H9 (cell line): ENCODE results near the gene SPOCK3. TPM values are rescaled to one million over a fixed set of nuclear protein-coding genes. Genes with fewer than 3 reads are reported as not detected.
A peak's percentile ranks its signal among the peaks of the same experiment; 100 is the strongest.

Source experiments
- DNase-seq: peaks from one replicate; pipeline ENCODE4 v3.0.0-alpha.2; 2017
- H2AFZ ChIP-seq: one replicate; pipeline ENCODE4 v1.6.1; 2013; ENCODE audit warnings: mild to moderate bottlenecking, low read length, control low read depth, moderate library complexity
- H2AK5ac ChIP-seq: 2 replicates; pipeline ENCODE4 v1.6.1; 2013; ENCODE audit warnings: low read length, control low read depth, mixed read lengths; ENCODE audit not compliant: insufficient read length
- H2BK120ac ChIP-seq: one replicate; pipeline ENCODE4 v1.6.1; 2013; ENCODE audit warnings: low read depth, mild to moderate bottlenecking, low read length, control low read depth, inconsistent platforms; ENCODE audit not compliant: poor library complexity, severe bottlenecking
- H2BK12ac ChIP-seq: 2 replicates; pipeline ENCODE4 v1.6.1; 2013; ENCODE audit warnings: low read length, control low read depth, mixed read lengths, low read depth; ENCODE audit not compliant: insufficient read length
- H2BK15ac ChIP-seq: 2 replicates; pipeline ENCODE4 v1.6.1; 2013; ENCODE audit warnings: low read depth, low read length, control low read depth
- H2BK20ac ChIP-seq: one replicate; pipeline ENCODE4 v1.6.1; 2013; ENCODE audit warnings: low read depth, mild to moderate bottlenecking, low read length, control low read depth, inconsistent platforms; ENCODE audit not compliant: poor library complexity, severe bottlenecking
- H2BK5ac ChIP-seq: 2 replicates; pipeline ENCODE4 v1.6.1; 2013; ENCODE audit warnings: low read length, control low read depth, mixed read lengths; ENCODE audit not compliant: insufficient read length
- H3K14ac ChIP-seq: 2 replicates; pipeline ENCODE4 v1.6.1; 2013; ENCODE audit warnings: low read length, control low read depth; ENCODE audit not compliant: insufficient read depth
- H3K18ac ChIP-seq: 2 replicates; pipeline ENCODE4 v1.6.1; 2013; ENCODE audit warnings: low read depth, mild to moderate bottlenecking, mixed read lengths, low read length, control low read depth; ENCODE audit not compliant: insufficient read length
- H3K23ac ChIP-seq: 2 replicates; pipeline ENCODE4 v1.6.1; 2013; ENCODE audit warnings: low read length, control low read depth, mixed read lengths, low read depth; ENCODE audit not compliant: insufficient read length
- H3K23me2 ChIP-seq: 2 replicates; pipeline ENCODE4 v1.6.1; 2013; ENCODE audit warnings: low read depth, mild to moderate bottlenecking, mixed read lengths, low read length, control low read depth; ENCODE audit not compliant: insufficient read length, poor library complexity, severe bottlenecking
- H3K27ac ChIP-seq: 2 replicates; pipeline ENCODE4 v1.5.1; 2013; ENCODE audit warnings: low read length, control low read depth, mixed read lengths, low read depth; ENCODE audit not compliant: insufficient read length
- H3K27me3 ChIP-seq: 2 replicates; pipeline ENCODE4 v1.6.1; 2013; ENCODE audit warnings: low read length, control low read depth, inconsistent platforms; ENCODE audit not compliant: insufficient read depth
- H3K4ac ChIP-seq: 2 replicates; pipeline ENCODE4 v1.6.1; 2013; ENCODE audit warnings: low read depth, mild to moderate bottlenecking, control low read depth, inconsistent platforms, low read length, moderate library complexity
- H3K4me1 ChIP-seq: 2 replicates; pipeline ENCODE4 v1.6.1; 2013; ENCODE audit warnings: low read length, control low read depth, inconsistent platforms; ENCODE audit not compliant: insufficient read depth
- H3K4me2 ChIP-seq: 2 replicates; pipeline ENCODE4 v1.6.1; 2013; ENCODE audit warnings: low read length, control low read depth, mixed read lengths; ENCODE audit not compliant: insufficient read length, insufficient read depth
- H3K56ac ChIP-seq: 2 replicates; pipeline ENCODE4 v1.6.1; 2013; ENCODE audit warnings: low read depth, mild to moderate bottlenecking, mixed read lengths, low read length, control low read depth; ENCODE audit not compliant: insufficient read length
- H3K79me1 ChIP-seq: 2 replicates; pipeline ENCODE4 v1.6.1; 2013; ENCODE audit warnings: low read depth, mild to moderate bottlenecking, moderate library complexity, low read length, control low read depth, inconsistent platforms; ENCODE audit not compliant: insufficient read depth, poor library complexity, severe bottlenecking
- H3K79me2 ChIP-seq: 2 replicates; pipeline ENCODE4 v1.6.1; 2013; ENCODE audit warnings: low read length, control low read depth, inconsistent platforms; ENCODE audit not compliant: insufficient read depth
- H3K9ac ChIP-seq: 2 replicates; pipeline ENCODE4 v1.6.1; 2013; ENCODE audit warnings: low read length, control low read depth, mixed read lengths; ENCODE audit not compliant: insufficient read length; ENCODE audit errors: extremely low read depth
- H3K9me3 ChIP-seq: one replicate; pipeline ENCODE4 v1.6.1; 2013; ENCODE audit warnings: low read depth, low read length, inconsistent platforms; ENCODE audit not compliant: control insufficient read depth
- H3T11ph ChIP-seq: one replicate; pipeline ENCODE4 v1.6.1; 2013; ENCODE audit warnings: mild to moderate bottlenecking, low read length, control low read depth, inconsistent platforms
- H4K20me1 ChIP-seq: one replicate; pipeline ENCODE4 v1.6.1; 2013; ENCODE audit not compliant: control insufficient read depth, insufficient read length, insufficient read depth
- H4K5ac ChIP-seq: 2 replicates; pipeline ENCODE4 v1.6.1; 2013; ENCODE audit warnings: low read depth, mild to moderate bottlenecking, mixed read lengths, low read length, control low read depth; ENCODE audit not compliant: insufficient read length
- H4K8ac ChIP-seq: replicated peaks from 2 replicates; pipeline ENCODE4 v1.6.1; 2013; ENCODE audit warnings: low read length, control low read depth, mixed read lengths, low read depth; ENCODE audit not compliant: insufficient read length
- H4K91ac ChIP-seq: 2 replicates; pipeline ENCODE4 v1.6.1; 2013; ENCODE audit warnings: low read depth, mild to moderate bottlenecking, moderate library complexity, mixed read lengths, low read length, control low read depth; ENCODE audit not compliant: insufficient read length
- H3K27ac Mint-ChIP-seq, 3 experiments: 2 replicates in 2 of 3; 3 replicates in 1 of 3; pipeline ENCODE4 v1.8.0; 2020 to 2021; ENCODE audit warnings: mixed read lengths in 3 of 3, mild to moderate bottlenecking in 1 of 3, moderate library complexity in 1 of 3
- H3K27me3 Mint-ChIP-seq: 2 replicates; pipeline ENCODE4 v1.8.0; 2021; ENCODE audit warnings: low read depth, mild to moderate bottlenecking, moderate library complexity, mixed read lengths
- H3K36me3 Mint-ChIP-seq, 3 experiments: 2 replicates in 2 of 3; 3 replicates in 1 of 3; pipeline ENCODE4 v1.8.0; 2020 to 2021; ENCODE audit warnings: low read depth in 3 of 3, mixed read lengths in 3 of 3; ENCODE audit not compliant: insufficient read depth in 1 of 3
- H3K4me1 Mint-ChIP-seq, 2 experiments: 2 replicates each; pipeline ENCODE4 v1.8.0; 2020; ENCODE audit warnings: mixed read lengths in 2 of 2
- H3K4me3 Mint-ChIP-seq, 2 experiments: 2 replicates in 1 of 2; 3 replicates in 1 of 2; pipeline ENCODE4 v1.8.0; 2020 to 2021; ENCODE audit warnings: mild to moderate bottlenecking in 2 of 2, mixed read lengths in 2 of 2, moderate library complexity in 1 of 2
- H3K9me3 Mint-ChIP-seq, 2 experiments: 2 replicates in 1 of 2; 3 replicates in 1 of 2; pipeline ENCODE4 v1.8.0; 2020; ENCODE audit warnings: mild to moderate bottlenecking in 2 of 2, mixed read lengths in 2 of 2, moderate library complexity in 1 of 2
- CTCF ChIP-seq: fragments of 200-600 bp; sonication (generic); conservative IDR thresholded peaks from 3 replicates; pipeline ENCODE4 v1.8.0; 2021; ENCODE audit warnings: antibody characterized with exemption, mild to moderate bottlenecking
- WGBS: extraction: QIAGEN DNeasy Blood & Tissue Kit; methylation state at CpG from one replicate; pipeline ENCODE4 v1.1.7; 2013; ENCODE audit warnings: missing lambda C conversion rate, low lambda C conversion rate, mixed read lengths; ENCODE audit not compliant: insufficient read length; ENCODE audit errors: extremely low coverage; 5-methylcytosine and 5-hydroxymethylcytosine counted together
- total RNA-seq: library from RNA; stranded (reverse); gene quantifications from 2 replicates; pipeline ENCODE4 v1.2.1, GENCODE V29; 2021

The SPOCK3 gene
- total RNA-seq, 1 experiment from 2014 or later = 0.28 TPM

- no peak overlapping the region for H3K9ac ChIP-seq
- no peaks in the 10 kb centered on the region for H3K4me1 ChIP-seq
- H2AK5ac ChIP-seq = no peak overlapping the region
- H2BK12ac ChIP-seq = no peak overlapping the region
- no peaks in the 10 kb centered on the region for H3K79me1 ChIP-seq
- no peaks in the 10 kb centered on the region for H3K23me2 ChIP-seq
- H4K5ac ChIP-seq = no peak overlapping the region
- no peak overlapping the region for H4K8ac ChIP-seq
- no peak for TF ChIP-seq CTCF
- H3K18ac ChIP-seq = no peak overlapping the region
- H3K23ac ChIP-seq = no peak overlapping the region
- no peaks in the 10 kb centered on the region for H3K36me3 Mint-ChIP-seq
- no peak overlapping the region for H3K56ac ChIP-seq
- H3K4me3 Mint-ChIP-seq = no peak overlapping the region
- no peak overlapping the region for H2AFZ ChIP-seq
- no peak for DNase-seq
- no peaks in the 10 kb centered on the region for H3K27me3 Mint-ChIP-seq
- H4K20me1 ChIP-seq = no peaks in the 10 kb centered on the region
- no peak overlapping the region for H3T11ph ChIP-seq
- H3K4ac ChIP-seq = no peak overlapping the region
- H3K4me1 Mint-ChIP-seq = peaks cover 3 to 7% of the 10 kb centered on the region in 2 experiments; a peak in 2 of 4 replicates
- H2BK120ac ChIP-seq = no peak overlapping the region
- H3K14ac ChIP-seq = no peak overlapping the region
- no peak overlapping the region for H2BK15ac ChIP-seq
- H3K27me3 ChIP-seq = no peaks in the 10 kb centered on the region
- no peaks in the 10 kb centered on the region for H3K9me3 ChIP-seq
- no peaks in the 10 kb centered on the region for H3K79me2 ChIP-seq
- H4K91ac ChIP-seq = no peak overlapping the region
- no peak overlapping the region for H2BK20ac ChIP-seq
- WGBS = no CpG with 5 or more reads among the region's 5 CpGs
- no peak overlapping the region for H2BK5ac ChIP-seq
- H3K27ac ChIP-seq = no peak overlapping the region
- H3K4me2 ChIP-seq = no peak overlapping the region
- no peaks in the 10 kb centered on the region; a peak in 1 of 5 replicates for H3K9me3 Mint-ChIP-seq
- peak overlapping the region in 1 of 3 experiments; percentile 50; a peak in 1 of 7 replicates for H3K27ac Mint-ChIP-seq
Observed at GRCh38 chr4:166875821-166876220, 358.5 kb downstream of the SPOCK3 start.
